ENCODE measurements around the gene CTIF. TPM values are rescaled to one million over a fixed set of nuclear protein-coding genes. Genes with fewer than 3 reads are reported as not detected.
A peak's percentile ranks its signal among the peaks of the same experiment; 100 is the strongest.
"Not testable (repeated sequence)": the region's sequence is repeated elsewhere in the genome, so short reads cannot be mapped to it uniquely, and the experiment has no call there.

The CTIF gene
- total RNA-seq, 1 experiment from 2014 or later = 23.8 TPM

GRCh38 chr18:48642503-48642902 is 103.7 kb downstream of the CTIF start:
- DNase-seq (ENCODE audit: low spot score) = no peak

- DNase-seq (ENCODE audit: low spot score) = no peak
Measured at GRCh38 chr18:48643262-48643661, 104.4 kb downstream of the CTIF start.

GRCh38 chr18:48644029-48644428 is 105.2 kb downstream of the CTIF start:
- no peak for DNase-seq (ENCODE audit: low spot score)

GRCh38 chr18:48645427-48646002 is 106.7 kb downstream of the CTIF start:
- no peak for DNase-seq (ENCODE audit: low spot score)

- DNase-seq (ENCODE audit: low spot score) = no peak
Measured at GRCh38 chr18:48646976-48647375, 108.1 kb downstream of the CTIF start.

- DNase-seq (ENCODE audit: low spot score) = no peak
Measured at GRCh38 chr18:48649231-48649630, 110.4 kb downstream of the CTIF start.

- not testable (repeated sequence) for DNase-seq (ENCODE audit: low spot score)
Measured at GRCh38 chr18:48654591-48654990, 115.8 kb downstream of the CTIF start.

GRCh38 chr18:48655508-48655907 is 116.7 kb downstream of the CTIF start:
- no peak for DNase-seq (ENCODE audit: low spot score)

- no peak for DNase-seq (ENCODE audit: low spot score)
Measured at GRCh38 chr18:48656176-48656575, 117.3 kb downstream of the CTIF start.

GRCh38 chr18:48656582-48656981 is 117.8 kb downstream of the CTIF start:
- no peak for DNase-seq (ENCODE audit: low spot score)

- no peak for DNase-seq (ENCODE audit: low spot score)
Measured at GRCh38 chr18:48657447-48658120, 118.8 kb downstream of the CTIF start.

GRCh38 chr18:48658721-48659120 is 119.9 kb downstream of the CTIF start:
- DNase-seq (ENCODE audit: low spot score) = no peak

- DNase-seq (ENCODE audit: low spot score) = no peak
Measured at GRCh38 chr18:48659188-48660009, 120.6 kb downstream of the CTIF start.

GRCh38 chr18:48660346-48661228 is 121.8 kb downstream of the CTIF start:
- peak; percentile 58 for DNase-seq (ENCODE audit: low spot score)

- no peak for DNase-seq (ENCODE audit: low spot score)
Measured at GRCh38 chr18:48661421-48661820, 122.6 kb downstream of the CTIF start.

- peak; percentile 19 for DNase-seq (ENCODE audit: low spot score)
Measured at GRCh38 chr18:48662011-48662661, 123.3 kb downstream of the CTIF start.

- DNase-seq (ENCODE audit: low spot score) = no peak
Measured at GRCh38 chr18:48663096-48663930, 124.5 kb downstream of the CTIF start.

GRCh38 chr18:48663931-48664847 is 125.4 kb downstream of the CTIF start:
- peak; percentile 22 for DNase-seq (ENCODE audit: low spot score)

GRCh38 chr18:48665654-48666053 is 126.8 kb downstream of the CTIF start:
- DNase-seq (ENCODE audit: low spot score) = no peak
